RWPE2 (cell line): ENCODE measurements around the gene EIF1AD.
A peak's percentile ranks its signal among the peaks of the same experiment; 100 is the strongest.

Experiments used
- ATAC-seq: fragments of 200-7000 bp; cut with Tn5 transposase; 3 replicates; pipeline ENCODE4 v1.9.1; 2021; ENCODE audit warnings: low read depth
- DNase-seq: peaks from one replicate; pipeline ENCODE4 v3.0.0-alpha.2; 2020; ENCODE audit warnings: low spot score
- H3K27ac ChIP-seq: fragments of 450-650 bp; 2 replicates; pipeline ENCODE4 v1.5.1; 2017; ENCODE audit warnings: mild to moderate bottlenecking; ENCODE audit not compliant: poor library complexity, severe bottlenecking
- H3K27me3 ChIP-seq: fragments of 250-450 bp; sonication (Bioruptor Pico); 2 replicates; pipeline ENCODE4 v1.5.1; 2021; ENCODE audit warnings: mild to moderate bottlenecking, moderate library complexity; ENCODE audit not compliant: insufficient read depth, poor library complexity, severe bottlenecking
- H3K36me3 ChIP-seq: fragments of 250-450 bp; sonication (Bioruptor Pico); 2 replicates; pipeline ENCODE4 v1.5.1; 2020; ENCODE audit warnings: low read depth, mild to moderate bottlenecking, moderate library complexity
- H3K4me1 ChIP-seq: fragments of 250-450 bp; sonication (Bioruptor Pico); 2 replicates; pipeline ENCODE4 v1.5.1; 2021; ENCODE audit warnings: mild to moderate bottlenecking, moderate library complexity; ENCODE audit not compliant: insufficient read depth, poor library complexity, severe bottlenecking
- H3K4me3 ChIP-seq: fragments of 250-450 bp; sonication (Bioruptor Pico); 2 replicates; pipeline ENCODE4 v1.5.1; 2021; ENCODE audit warnings: mild to moderate bottlenecking, moderate library complexity; ENCODE audit not compliant: severe bottlenecking
- H3K9me3 ChIP-seq: fragments of 250-450 bp; sonication (Bioruptor Pico); 2 replicates; pipeline ENCODE4 v1.5.1; 2021; ENCODE audit warnings: mild to moderate bottlenecking, moderate library complexity; ENCODE audit not compliant: severe bottlenecking
- TF ChIP-seq, protein P1 (sequence below): fragments of 450-650 bp; IDR thresholded peaks from one replicate; pipeline ENCODE4 v1.5.1; 2017; ENCODE audit warnings: mild to moderate bottlenecking, moderate library complexity; ENCODE audit not compliant: poor library complexity, severe bottlenecking

Gene EIF1AD

DNA sequence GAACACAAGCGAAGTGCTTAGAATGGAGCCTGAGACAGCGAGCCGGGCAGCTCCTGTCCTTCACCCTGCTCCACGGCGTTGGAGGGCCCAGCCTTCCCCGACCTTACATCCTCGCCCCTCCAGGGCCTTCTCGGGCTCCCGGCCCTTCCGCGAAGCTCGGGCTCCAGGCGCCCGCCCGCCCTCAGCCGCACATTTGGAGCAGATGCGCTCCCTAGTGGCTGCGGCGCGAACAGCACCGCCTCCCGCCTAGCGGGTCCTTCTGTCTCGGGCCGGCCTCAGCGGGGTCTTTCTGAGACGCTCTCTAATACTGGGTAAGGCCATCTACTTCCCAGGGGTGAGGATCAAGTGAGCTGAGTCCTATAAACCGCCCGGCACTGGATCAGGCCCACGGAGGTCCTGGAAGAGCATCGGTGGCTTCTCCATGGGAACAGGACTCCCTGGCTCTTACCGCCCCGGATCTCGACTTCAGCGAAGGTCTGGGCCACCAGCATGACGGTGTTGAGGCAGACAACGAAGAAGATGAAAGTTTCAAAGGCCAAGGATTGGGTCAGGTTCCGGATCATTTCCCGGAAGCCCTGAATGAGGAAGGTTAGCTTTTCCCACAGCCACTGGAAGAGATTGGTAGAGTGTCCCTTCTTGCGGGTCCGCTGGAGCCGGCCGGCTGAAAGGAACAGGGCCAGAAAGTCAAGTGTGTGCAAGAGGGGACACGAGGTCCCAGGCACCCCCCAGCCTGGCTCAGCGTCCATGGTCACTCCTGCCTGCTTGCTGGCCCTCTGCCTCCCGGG is 20.6 kb upstream of the EIF1AD start:
- Histone ChIP-seq H3K4me3 (no peak overlapping the region), H3K27ac (no peak overlapping the region), H3K9me3 (no peaks in the 10 kb centered on the region), H3K36me3 (no peaks in the 10 kb centered on the region), H3K27me3 (no peaks in the 10 kb centered on the region), H3K4me1 (peaks cover 11% of the 10 kb centered on the region)
- TF ChIP-seq, protein P1, sequence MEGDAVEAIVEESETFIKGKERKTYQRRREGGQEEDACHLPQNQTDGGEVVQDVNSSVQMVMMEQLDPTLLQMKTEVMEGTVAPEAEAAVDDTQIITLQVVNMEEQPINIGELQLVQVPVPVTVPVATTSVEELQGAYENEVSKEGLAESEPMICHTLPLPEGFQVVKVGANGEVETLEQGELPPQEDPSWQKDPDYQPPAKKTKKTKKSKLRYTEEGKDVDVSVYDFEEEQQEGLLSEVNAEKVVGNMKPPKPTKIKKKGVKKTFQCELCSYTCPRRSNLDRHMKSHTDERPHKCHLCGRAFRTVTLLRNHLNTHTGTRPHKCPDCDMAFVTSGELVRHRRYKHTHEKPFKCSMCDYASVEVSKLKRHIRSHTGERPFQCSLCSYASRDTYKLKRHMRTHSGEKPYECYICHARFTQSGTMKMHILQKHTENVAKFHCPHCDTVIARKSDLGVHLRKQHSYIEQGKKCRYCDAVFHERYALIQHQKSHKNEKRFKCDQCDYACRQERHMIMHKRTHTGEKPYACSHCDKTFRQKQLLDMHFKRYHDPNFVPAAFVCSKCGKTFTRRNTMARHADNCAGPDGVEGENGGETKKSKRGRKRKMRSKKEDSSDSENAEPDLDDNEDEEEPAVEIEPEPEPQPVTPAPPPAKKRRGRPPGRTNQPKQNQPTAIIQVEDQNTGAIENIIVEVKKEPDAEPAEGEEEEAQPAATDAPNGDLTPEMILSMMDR, result peak; percentile 95
- ATAC-seq, result peak; percentile 71
- peak; percentile 36 for DNase-seq

DNA sequence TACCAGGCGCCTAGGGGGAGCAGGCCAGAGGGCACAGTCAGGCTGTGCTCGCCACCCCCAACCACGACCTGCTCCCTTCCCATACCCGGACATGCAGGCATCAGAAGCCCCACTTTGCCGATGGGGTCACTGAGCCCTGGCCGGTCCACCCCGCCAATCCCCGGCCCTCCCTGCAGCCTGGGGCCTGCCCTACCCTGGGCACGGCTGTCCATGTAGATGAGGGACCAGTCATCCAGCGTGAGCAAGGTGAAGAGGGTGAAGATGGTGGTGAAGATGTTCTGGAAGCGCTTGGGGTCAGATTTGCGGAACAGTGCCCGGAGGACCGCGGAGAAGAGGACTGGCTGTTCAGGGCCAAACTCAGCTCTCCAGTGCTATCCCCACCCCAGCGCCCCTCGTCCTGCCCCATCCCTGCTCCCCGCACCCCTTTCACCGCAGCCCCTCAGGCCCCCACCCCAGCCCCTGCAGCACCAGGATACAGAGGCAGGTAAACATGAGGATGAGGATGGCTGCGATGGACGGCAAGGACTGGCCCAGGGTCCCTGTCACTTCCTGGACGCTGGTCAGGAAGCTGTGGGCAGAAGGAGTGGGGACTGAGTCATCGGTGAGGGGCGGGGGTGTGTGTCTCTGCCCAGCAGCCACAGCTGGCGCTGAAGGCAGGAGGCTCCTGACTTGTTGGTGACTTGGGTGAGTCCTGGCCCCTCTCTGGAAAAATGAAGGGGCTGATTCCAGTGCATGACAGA is 18.8 kb upstream of the EIF1AD start:
- ATAC-seq (peak; percentile 83), DNase-seq (peak; percentile 76)
- H3K36me3 ChIP-seq, result no peaks in the 10 kb centered on the region
- TF ChIP-seq, protein P1, result no peak
- H3K9me3 ChIP-seq, result no peaks in the 10 kb centered on the region
- no peaks in the 10 kb centered on the region for H3K27me3 ChIP-seq
- peak overlapping the region; percentile 49 for H3K27ac ChIP-seq
- no peak overlapping the region for H3K4me3 ChIP-seq
- peaks cover 15% of the 10 kb centered on the region for H3K4me1 ChIP-seq

DNA sequence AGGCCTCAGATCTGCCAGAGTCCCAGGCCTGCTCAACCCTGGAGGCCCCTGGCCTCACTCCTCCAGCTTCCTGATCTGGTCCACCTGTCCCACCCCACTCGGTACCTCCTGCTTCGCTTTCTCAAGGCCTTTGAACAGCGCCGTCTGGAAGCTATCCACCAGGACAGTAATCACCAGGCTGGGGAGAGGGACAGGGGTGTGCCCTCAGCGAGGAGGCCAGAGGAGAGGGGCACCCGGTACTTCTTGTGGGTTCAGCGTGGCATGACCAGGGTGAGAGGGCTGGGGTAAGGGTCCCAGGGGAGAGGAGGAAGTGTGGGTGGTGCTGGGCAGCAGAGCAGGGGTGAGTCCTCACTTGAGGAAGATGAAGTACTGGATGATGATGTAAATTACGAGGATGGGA is 18.3 kb upstream of the EIF1AD start:
- H3K36me3 ChIP-seq, result no peaks in the 10 kb centered on the region
- no peak for ATAC-seq

DNA sequence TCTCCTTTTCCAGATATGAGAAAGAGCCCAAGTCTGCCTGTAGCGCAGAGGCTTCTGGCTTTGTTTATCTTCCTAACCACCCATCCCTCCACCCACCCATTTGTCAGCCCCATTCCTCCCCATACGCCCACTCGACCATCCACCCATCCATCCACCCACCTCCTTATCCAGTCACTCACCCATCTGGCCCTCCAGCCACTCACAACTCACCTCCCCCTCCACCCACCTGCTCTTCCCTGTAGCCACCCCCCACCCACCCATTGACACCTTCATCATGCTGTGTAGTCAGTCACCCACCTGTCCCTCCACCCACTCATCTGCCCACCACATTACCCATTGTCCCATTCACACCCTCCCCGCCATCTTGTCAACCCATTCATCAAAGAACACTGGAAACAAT is 15.4 kb upstream of the EIF1AD start:
- Histone ChIP-seq H3K9me3 (no peaks in the 10 kb centered on the region), H3K4me1 (peaks cover 33% of the 10 kb centered on the region), H3K27ac (no peak overlapping the region), H3K36me3 (no peaks in the 10 kb centered on the region), H3K4me3 (no peak overlapping the region), H3K27me3 (no peaks in the 10 kb centered on the region)
- no peak for DNase-seq
- ATAC-seq, result no peak
- TF ChIP-seq, protein P1, result no peak

More for the DNA sequence above, 18.3 kb upstream of the EIF1AD start:
- Histone ChIP-seq H3K27me3 (no peaks in the 10 kb centered on the region), H3K27ac (peak overlapping the region; percentile 49), H3K4me3 (no peak overlapping the region), H3K4me1 (peaks cover 20% of the 10 kb centered on the region), H3K9me3 (no peaks in the 10 kb centered on the region)
- TF ChIP-seq, protein P1, result no peak
- peak; percentile 60 for DNase-seq
